HG02642 (cell line): ENCODE data around the gene MXRA8.

Source experiments
- ATAC-seq: cut with Tn5 transposase; IDR thresholded peaks from one replicate; pipeline ENCODE4 v1.9.1; 2021; ENCODE audit warnings: mild to moderate bottlenecking; ENCODE audit not compliant: unreplicated experiment, poor library complexity

Gene MXRA8

GRCh38 chr1:1352786-1353388 lies 5.5 kb downstream of the MXRA8 start:
- no peak for ATAC-seq

- ATAC-seq: no peak
Measured at GRCh38 chr1:1351511-1352427, 6.6 kb downstream of the MXRA8 start.

- peak; percentile 70 for ATAC-seq
Measured at GRCh38 chr1:1349256-1350012, 8.9 kb downstream of the MXRA8 start, which contains the start of gene DVL1. Gene DVL1, minus strand, starts transcription at chr1:1349418. Its CDS starts 353 bp downstream, at chr1:1349065.

GRCh38 chr1:1348420-1349255 lies 9.7 kb downstream of the MXRA8 start:
- ATAC-seq: peak; percentile 30

GRCh38 chr1:1347663-1348419 lies 10.5 kb downstream of the MXRA8 start:
- no peak for ATAC-seq

- no peak for ATAC-seq
Measured at GRCh38 chr1:1347026-1347595, 11.2 kb downstream of the MXRA8 start.

GRCh38 chr1:1346501-1346890 lies 11.9 kb downstream of the MXRA8 start:
- no peak for ATAC-seq

GRCh38 chr1:1345860-1346500 lies 12.4 kb downstream of the MXRA8 start:
- ATAC-seq: no peak

- no peak for ATAC-seq
Measured at GRCh38 chr1:1345384-1345783, 13.0 kb downstream of the MXRA8 start.

GRCh38 chr1:1344655-1345361 lies 13.5 kb downstream of the MXRA8 start:
- no peak for ATAC-seq

GRCh38 chr1:1343811-1344421 lies 14.4 kb downstream of the MXRA8 start:
- no peak for ATAC-seq

GRCh38 chr1:1342584-1343115 lies 15.7 kb downstream of the MXRA8 start:
- ATAC-seq: no peak

GRCh38 chr1:1342061-1342562 lies 16.2 kb downstream of the MXRA8 start:
- no peak for ATAC-seq

- no peak for ATAC-seq
Measured at GRCh38 chr1:1341549-1342021, 16.8 kb downstream of the MXRA8 start.

GRCh38 chr1:1340791-1341548 lies 17.4 kb downstream of the MXRA8 start:
- no peak for ATAC-seq

GRCh38 chr1:1340185-1340584 lies 18.2 kb downstream of the MXRA8 start:
- no peak for ATAC-seq
